NCI-H69 (cell line): ENCODE data around the gene OR13A1.
"Not testable (repeated sequence)": the region's sequence is repeated elsewhere in the genome, so short reads cannot be mapped to it uniquely, and the experiment has no call there.

Source experiments
- DNase-seq: peaks from one replicate; lab custom pipeline; 2025; lab: John Stamatoyannopoulos, UW

OR13A1 gene

GRCh38 chr10:45282061-45282460, 33.3 kb downstream of the OR13A1 start:
- DNase-seq, result no peak

- no peak for DNase-seq
Measured at GRCh38 chr10:45280113-45280760, 35.2 kb downstream of the OR13A1 start.

- no peak for DNase-seq
Measured at GRCh38 chr10:45279682-45280081, 35.7 kb downstream of the OR13A1 start.

- DNase-seq, result no peak
Measured at GRCh38 chr10:45278860-45279498, 36.4 kb downstream of the OR13A1 start.

GRCh38 chr10:45276146-45276545, 39.3 kb downstream of the OR13A1 start:
- DNase-seq, result not testable (repeated sequence)

- DNase-seq, result no peak
Measured at GRCh38 chr10:45274364-45274763, 41.0 kb downstream of the OR13A1 start.

GRCh38 chr10:45267777-45268176, 47.6 kb downstream of the OR13A1 start:
- DNase-seq, result peak; percentile 0

- DNase-seq, result no peak
Measured at GRCh38 chr10:45265996-45266395, 49.4 kb downstream of the OR13A1 start.

GRCh38 chr10:45261946-45262345, 53.5 kb downstream of the OR13A1 start:
- DNase-seq, result no peak

- no peak for DNase-seq
Measured at GRCh38 chr10:45261243-45261775, 54.1 kb downstream of the OR13A1 start.

GRCh38 chr10:45260635-45261034, 54.8 kb downstream of the OR13A1 start:
- not testable (repeated sequence) for DNase-seq

GRCh38 chr10:45259786-45260495, 55.5 kb downstream of the OR13A1 start:
- DNase-seq, result not testable (repeated sequence)

- DNase-seq, result no peak
Measured at GRCh38 chr10:45257600-45257999, 57.8 kb downstream of the OR13A1 start.

- no peak for DNase-seq
Measured at GRCh38 chr10:45256246-45256645, 59.2 kb downstream of the OR13A1 start.

- no peak for DNase-seq
Measured at GRCh38 chr10:45255706-45256105, 59.7 kb downstream of the OR13A1 start.

- DNase-seq, result no peak
Measured at GRCh38 chr10:45254892-45255291, 60.5 kb downstream of the OR13A1 start.

- no peak for DNase-seq
Measured at GRCh38 chr10:45253183-45253914, 62.1 kb downstream of the OR13A1 start.
